ENCODE measurements around the gene PTCSC3.

The PTCSC3 gene

GRCh38 chr14:36151335-36151734 is 25.2 kb downstream of the PTCSC3 start:
- Histone ChIP-seq H3K27me3 (ENCODE audit: insufficient read depth, poor library complexity, severe bottlenecking) (no peaks in the 10 kb centered on the region), H3K36me3 (ENCODE audit: low read depth) (no peaks in the 10 kb centered on the region), H3K4me1 (ENCODE audit: insufficient read depth, poor library complexity, severe bottlenecking) (no peaks in the 10 kb centered on the region), H3K9me3 (ENCODE audit: severe bottlenecking) (peaks cover 9% of the 10 kb centered on the region), H3K27ac (ENCODE audit: poor library complexity, severe bottlenecking) (no peak overlapping the region), H3K4me3 (ENCODE audit: severe bottlenecking) (no peak overlapping the region)
- ATAC-seq (ENCODE audit: low read depth) (no peak), DNase-seq (ENCODE audit: low spot score) (no peak)
- no peak for TF ChIP-seq CTCF (IDR thresholded peaks at IDR 0.05; ENCODE audit: poor library complexity, severe bottlenecking)

- ATAC-seq (ENCODE audit: low read depth) (no peak), DNase-seq (ENCODE audit: low spot score) (no peak)
- H3K36me3 ChIP-seq (ENCODE audit: low read depth) = no peaks in the 10 kb centered on the region
- TF ChIP-seq CTCF (IDR thresholded peaks at IDR 0.05; ENCODE audit: poor library complexity, severe bottlenecking) = no peak
- no peak overlapping the region for H3K4me3 ChIP-seq (ENCODE audit: severe bottlenecking)
- H3K4me1 ChIP-seq (ENCODE audit: insufficient read depth, poor library complexity, severe bottlenecking) = peaks cover 3% of the 10 kb centered on the region
- H3K27ac ChIP-seq (ENCODE audit: poor library complexity, severe bottlenecking) = no peak overlapping the region
- peaks cover 4% of the 10 kb centered on the region for H3K27me3 ChIP-seq (ENCODE audit: insufficient read depth, poor library complexity, severe bottlenecking)
- no peaks in the 10 kb centered on the region for H3K9me3 ChIP-seq (ENCODE audit: severe bottlenecking)
Measured at GRCh38 chr14:36134038-36134437, 42.5 kb downstream of the PTCSC3 start.

- no peak for TF ChIP-seq CTCF (IDR thresholded peaks at IDR 0.05; ENCODE audit: poor library complexity, severe bottlenecking)
- Histone ChIP-seq H3K27ac (ENCODE audit: poor library complexity, severe bottlenecking) (no peak overlapping the region), H3K27me3 (ENCODE audit: insufficient read depth, poor library complexity, severe bottlenecking) (peaks cover 4% of the 10 kb centered on the region), H3K9me3 (ENCODE audit: severe bottlenecking) (no peaks in the 10 kb centered on the region), H3K4me3 (ENCODE audit: severe bottlenecking) (no peak overlapping the region), H3K36me3 (ENCODE audit: low read depth) (no peaks in the 10 kb centered on the region), H3K4me1 (ENCODE audit: insufficient read depth, poor library complexity, severe bottlenecking) (peaks cover 3% of the 10 kb centered on the region)
- no peak for DNase-seq (ENCODE audit: low spot score)
- no peak for ATAC-seq (ENCODE audit: low read depth)
Measured at GRCh38 chr14:36132826-36133225, 43.7 kb downstream of the PTCSC3 start.

DNA sequence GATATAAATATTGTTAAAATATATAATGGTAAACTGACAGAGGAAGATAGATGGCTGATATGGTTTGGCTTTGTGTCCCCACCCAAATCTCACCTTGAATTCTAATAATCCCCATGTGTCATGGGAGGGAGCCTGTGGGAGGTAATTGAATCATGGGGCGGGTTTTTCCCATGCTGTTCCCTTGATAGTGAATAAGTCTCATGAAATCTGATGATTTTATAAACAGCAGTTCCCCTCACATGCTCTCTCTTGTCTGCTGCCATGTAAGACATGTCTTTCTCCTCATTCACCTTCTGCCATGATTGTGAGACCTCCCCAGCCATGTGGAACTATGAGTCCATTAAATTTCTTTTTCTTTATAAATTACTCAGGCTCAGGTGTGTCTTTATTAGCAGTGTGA is 46.3 kb downstream of the PTCSC3 start:
- H3K4me3 ChIP-seq (ENCODE audit: severe bottlenecking) = no peak overlapping the region
- H3K9me3 ChIP-seq (ENCODE audit: severe bottlenecking) = no peaks in the 10 kb centered on the region
- H3K36me3 ChIP-seq (ENCODE audit: low read depth) = no peaks in the 10 kb centered on the region
- TF ChIP-seq CTCF (IDR thresholded peaks at IDR 0.05; ENCODE audit: poor library complexity, severe bottlenecking) = no peak
- peaks cover 3% of the 10 kb centered on the region for H3K4me1 ChIP-seq (ENCODE audit: insufficient read depth, poor library complexity, severe bottlenecking)
- no peak for DNase-seq (ENCODE audit: low spot score)
- no peak overlapping the region for H3K27ac ChIP-seq (ENCODE audit: poor library complexity, severe bottlenecking)
- peaks cover 4% of the 10 kb centered on the region for H3K27me3 ChIP-seq (ENCODE audit: insufficient read depth, poor library complexity, severe bottlenecking)
- ATAC-seq (ENCODE audit: low read depth) = no peak

DNA sequence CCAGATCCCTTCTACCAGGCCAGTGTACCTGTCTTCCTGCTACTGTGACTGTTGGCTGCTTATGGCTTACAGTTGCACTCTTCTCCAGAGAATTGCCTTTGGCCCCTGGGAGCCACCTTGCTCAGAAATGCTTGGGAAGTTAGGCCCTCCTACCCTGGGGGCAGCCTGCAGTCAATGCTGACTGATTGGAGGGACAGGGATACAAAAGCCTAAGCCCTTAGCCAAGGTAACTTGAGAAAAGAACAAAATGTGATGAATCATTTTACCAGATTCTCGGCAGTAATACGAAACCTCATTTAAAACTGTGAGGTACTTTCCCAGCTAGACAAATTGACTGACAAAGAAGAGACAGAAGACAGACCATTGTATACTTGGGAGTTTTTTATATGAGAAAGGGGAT is 47.3 kb downstream of the PTCSC3 start:
- no peak for TF ChIP-seq CTCF (IDR thresholded peaks at IDR 0.05; ENCODE audit: poor library complexity, severe bottlenecking)
- DNase-seq (ENCODE audit: low spot score) (no peak), ATAC-seq (ENCODE audit: low read depth) (peak; percentile 87)
- no peaks in the 10 kb centered on the region for H3K27me3 ChIP-seq (ENCODE audit: insufficient read depth, poor library complexity, severe bottlenecking)
- no peaks in the 10 kb centered on the region for H3K36me3 ChIP-seq (ENCODE audit: low read depth)
- no peak overlapping the region for H3K27ac ChIP-seq (ENCODE audit: poor library complexity, severe bottlenecking)
- H3K4me3 ChIP-seq (ENCODE audit: severe bottlenecking) = no peak overlapping the region
- peaks cover 3% of the 10 kb centered on the region for H3K4me1 ChIP-seq (ENCODE audit: insufficient read depth, poor library complexity, severe bottlenecking)
- no peaks in the 10 kb centered on the region for H3K9me3 ChIP-seq (ENCODE audit: severe bottlenecking)

All from RWPE2 (cell line).